GM18508 (cell line): ENCODE results near the gene UST.
A peak's percentile ranks its signal among the peaks of the same experiment; 100 is the strongest.
"Not testable (repeated sequence)": the region's sequence is repeated elsewhere in the genome, so short reads cannot be mapped to it uniquely, and the experiment has no call there.

Experiments
- ATAC-seq: cut with Tn5 transposase; IDR thresholded peaks from one replicate; pipeline ENCODE4 v1.9.1; 2021; ENCODE audit warnings: moderate number of reproducible peaks; ENCODE audit not compliant: insufficient read depth, unreplicated experiment

Gene UST

GRCh38 chr6:148888856-148889255 is 142.0 kb downstream of the UST start:
- ATAC-seq: no peak

DNA sequence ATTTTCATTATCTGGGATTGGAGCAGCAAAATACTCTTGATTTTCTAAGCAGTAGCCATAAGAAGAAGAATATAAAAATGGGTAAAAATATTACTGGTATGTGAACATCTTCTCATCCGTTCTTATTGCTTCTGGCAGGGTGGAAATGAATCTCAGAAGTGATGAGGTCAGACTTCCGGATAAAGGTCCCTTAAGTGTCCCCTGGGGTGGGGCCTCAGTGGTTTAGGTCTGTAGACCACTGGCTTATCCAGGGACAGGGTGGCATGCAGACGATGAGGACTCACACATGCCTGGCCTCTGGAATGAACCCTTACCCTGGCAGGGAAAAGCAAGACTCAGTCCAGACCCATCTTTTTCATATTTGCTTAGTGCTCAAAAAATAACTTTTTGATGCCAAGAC is 143.3 kb downstream of the UST start:
- ATAC-seq: no peak

DNA sequence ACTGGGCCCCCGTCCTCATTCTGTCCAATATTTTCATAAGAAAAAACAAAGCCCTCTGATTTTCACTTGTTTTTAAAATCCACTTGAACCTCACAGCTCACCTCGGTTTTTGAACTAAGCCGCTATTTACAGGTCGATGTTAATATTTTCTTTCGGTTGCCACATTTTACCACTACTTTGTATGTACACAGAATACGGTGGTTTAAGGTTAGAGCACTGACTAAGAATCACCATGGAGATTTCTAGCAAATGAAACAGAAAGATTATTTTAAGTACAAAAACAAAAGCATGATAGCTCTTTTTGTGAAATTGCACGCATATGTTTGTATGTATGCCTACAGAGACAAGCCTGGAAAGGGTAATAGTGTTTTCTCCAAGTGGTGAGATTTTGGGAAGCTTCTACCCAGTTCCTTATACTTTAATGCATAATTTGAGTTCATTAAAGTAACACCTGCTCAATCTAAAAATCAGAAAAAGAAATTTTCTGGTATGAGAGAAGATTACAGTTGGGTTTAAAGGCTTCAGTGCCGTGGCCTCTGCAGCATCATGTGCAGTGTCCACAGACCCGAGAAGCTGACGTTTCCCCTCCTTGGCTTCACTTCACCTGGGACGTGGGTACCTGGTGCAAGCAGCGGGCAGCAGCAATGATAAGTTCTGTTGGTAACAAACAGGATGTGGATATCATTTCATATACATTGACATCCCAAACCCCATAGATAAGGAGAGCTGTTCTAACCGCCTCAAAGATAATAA is 144.0 kb downstream of the UST start:
- ATAC-seq: no peak

DNA sequence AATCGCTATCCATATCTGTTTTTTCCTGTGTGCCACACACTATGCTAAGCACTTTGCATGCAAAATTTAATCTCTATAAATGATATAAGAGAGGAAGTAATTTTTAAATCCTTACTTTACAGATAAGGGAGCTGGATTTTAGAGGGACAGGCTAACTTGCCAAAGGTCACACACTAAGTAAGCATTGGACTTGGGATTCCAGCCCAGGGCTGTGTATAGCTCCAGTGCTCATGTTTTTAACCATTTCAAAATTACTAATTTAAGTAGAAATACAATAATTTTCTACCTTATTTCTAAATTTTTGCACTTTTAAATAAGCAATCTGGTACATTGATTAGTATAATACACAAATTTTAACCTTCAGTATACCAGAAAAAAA is 144.6 kb downstream of the UST start:
- ATAC-seq: no peak

DNA sequence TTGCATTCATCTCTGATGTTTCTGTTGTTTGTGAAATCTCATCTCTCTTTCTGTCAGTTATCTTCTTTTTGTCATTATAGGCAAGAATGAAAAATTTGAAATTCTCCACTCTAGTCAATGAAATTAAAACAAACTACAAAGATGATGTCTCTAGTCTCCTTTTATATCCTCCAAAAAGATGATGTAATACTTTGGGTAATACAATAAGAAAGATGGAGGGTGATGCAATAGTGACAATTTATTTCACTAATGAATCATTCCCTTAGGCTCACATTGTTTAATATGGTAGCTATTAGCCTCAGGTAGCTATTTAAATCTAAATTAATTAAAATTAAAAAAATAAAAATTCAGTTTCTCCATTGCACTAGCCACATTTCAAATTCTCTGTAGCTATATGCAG is 145.4 kb downstream of the UST start:
- ATAC-seq: no peak

DNA sequence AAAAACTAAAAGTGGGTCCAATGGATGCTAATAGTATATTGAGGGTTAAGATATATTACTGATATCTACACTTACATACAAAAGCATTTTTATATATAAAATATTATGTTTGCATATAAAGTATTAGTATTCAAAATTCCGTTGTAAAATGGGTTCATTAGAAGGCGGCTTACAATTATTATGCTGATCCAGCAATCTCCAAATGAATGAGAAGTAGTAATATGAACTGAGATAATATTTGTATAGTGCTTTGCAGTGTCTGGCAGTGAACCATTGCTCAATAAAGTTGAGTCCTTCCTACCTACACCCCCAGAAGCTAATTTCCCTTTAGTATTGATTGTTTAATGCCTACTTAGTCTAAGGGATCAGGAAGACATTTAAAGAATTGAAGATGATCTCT is 146.2 kb downstream of the UST start:
- no peak for ATAC-seq

DNA sequence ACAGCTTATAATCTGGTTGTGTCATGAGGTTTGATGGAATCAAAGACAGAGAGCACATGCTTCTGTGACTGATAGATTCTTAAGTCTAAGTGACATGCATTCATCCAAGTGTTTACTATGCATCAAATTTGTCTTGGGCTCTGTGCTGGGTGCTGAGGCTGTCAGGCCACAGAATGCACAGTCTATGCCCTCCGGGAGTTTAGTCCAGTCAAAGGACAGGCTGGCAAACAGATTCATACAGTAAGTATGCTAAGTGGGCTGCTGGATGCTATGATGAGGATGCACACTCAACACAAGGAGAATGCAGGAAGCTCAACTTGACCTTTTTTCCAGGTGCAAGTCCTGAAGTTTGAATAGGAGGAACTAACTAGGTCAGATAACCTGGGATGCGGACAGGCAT is 146.7 kb downstream of the UST start:
- ATAC-seq: no peak

GRCh38 chr6:148898376-148899014 is 151.7 kb downstream of the UST start:
- ATAC-seq: no peak

- ATAC-seq: no peak
These were observed 158.4 kb downstream of the UST start for GRCh38 chr6:148904896-148905870.

- no peak for ATAC-seq
These were observed 159.1 kb downstream of the UST start for GRCh38 chr6:148905901-148906300.

- ATAC-seq: no peak
These were observed 159.6 kb downstream of the UST start for GRCh38 chr6:148906386-148906785.

DNA sequence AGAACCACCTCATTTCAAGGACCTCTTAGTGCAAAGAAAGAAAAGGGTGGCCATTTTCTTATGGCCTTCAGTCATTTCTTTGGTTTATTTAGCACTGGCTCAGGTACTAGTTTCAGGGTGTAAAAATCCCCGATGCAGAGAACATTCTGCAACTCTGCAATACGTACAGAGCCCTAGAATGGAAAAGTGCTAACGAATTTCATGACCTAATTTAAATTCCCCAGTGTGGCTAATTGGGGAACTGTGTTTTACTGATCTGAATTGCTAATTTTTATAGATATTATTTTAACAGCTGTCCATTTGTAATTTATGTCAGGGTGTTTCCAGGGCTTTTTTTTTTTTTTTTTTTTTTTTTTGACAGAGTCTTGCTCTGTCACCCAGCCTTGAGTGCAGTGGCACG is 160.7 kb downstream of the UST start:
- ATAC-seq: peak; percentile 63

DNA sequence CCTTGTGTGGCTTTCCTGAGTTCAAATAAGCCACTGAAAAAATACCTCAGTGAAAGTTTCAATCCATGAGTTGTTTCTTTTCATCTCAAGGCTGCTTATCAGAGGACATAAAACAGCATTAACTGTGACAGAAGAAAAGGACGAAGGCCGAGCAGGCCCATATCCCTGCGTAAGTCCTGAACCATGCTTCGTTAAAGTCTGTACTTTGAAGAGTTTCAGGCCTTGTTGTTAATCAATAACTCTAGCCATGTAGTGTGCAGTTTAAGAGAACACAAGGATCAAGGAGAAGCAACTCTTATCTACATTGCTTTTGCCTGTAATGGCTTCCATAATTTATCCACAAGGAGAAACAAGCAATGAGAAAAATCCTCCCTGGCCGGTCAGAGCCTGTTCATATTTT is 165.4 kb downstream of the UST start:
- no peak for ATAC-seq

DNA sequence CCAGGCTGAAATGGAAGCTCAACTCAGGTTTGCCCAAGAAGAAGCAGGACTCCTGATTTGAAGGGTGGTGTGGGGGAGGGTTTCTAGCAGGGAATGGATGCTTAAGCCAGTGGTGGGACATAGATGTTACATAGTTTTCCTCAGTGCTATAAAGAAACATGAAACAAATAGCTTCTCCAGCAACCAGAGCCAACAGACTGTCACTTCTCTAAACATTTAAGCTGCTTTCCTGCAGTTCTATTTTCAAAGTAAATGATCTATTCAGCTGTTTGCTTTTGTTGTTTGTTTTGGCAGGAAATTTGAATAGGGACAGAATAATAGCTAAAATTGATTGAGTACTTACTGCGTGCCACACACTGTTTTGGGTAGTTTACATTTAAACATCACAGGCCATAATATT is 169.0 kb downstream of the UST start:
- ATAC-seq: no peak

DNA sequence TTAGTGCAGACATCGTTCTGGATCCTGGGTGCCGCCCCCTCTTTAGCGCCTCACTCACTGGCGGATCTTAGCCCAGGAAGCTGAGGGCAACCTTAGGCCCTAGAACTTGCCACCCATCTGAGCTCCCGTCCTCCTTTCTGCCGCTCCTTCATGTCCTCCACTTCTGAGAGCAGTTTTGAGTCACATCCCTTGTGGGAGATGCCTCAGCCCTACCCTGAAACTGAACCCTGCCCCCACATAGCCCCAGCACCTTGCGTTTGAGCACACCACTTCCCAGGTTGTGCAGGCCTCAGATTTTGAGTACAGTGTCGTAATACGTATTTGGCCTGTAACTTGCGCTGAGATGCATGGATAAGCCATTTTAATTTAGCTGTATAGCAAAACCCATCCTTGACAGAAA is 169.7 kb downstream of the UST start:
- not testable (repeated sequence) for ATAC-seq

GRCh38 chr6:148924226-148925012 is 177.6 kb downstream of the UST start:
- ATAC-seq: no peak

GRCh38 chr6:148925701-148926100 is 178.9 kb downstream of the UST start:
- ATAC-seq: no peak

GRCh38 chr6:148926478-148926877 is 179.6 kb downstream of the UST start:
- ATAC-seq: no peak

DNA sequence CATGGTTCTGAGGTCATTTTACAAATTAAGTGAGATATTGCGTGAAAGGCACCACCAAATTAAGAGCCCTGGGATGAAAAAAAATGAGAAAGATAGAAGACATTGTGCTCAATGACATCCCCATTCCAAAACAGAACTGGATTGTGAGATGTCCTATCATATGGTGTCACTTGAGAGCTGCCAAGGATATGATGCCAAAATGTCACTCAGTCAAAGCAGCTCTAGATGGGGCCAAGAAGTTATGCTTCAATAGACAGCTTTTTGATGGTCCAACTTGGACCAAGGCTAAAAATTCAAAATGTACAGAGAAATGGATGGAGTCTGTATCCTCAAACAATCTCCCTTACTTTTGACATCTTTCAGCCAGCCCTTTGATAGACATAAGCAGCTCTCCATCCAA is 180.8 kb downstream of the UST start:
- no peak for ATAC-seq

GRCh38 chr6:148928811-148929210 is 182.0 kb downstream of the UST start:
- no peak for ATAC-seq
